BJ (cell line): ENCODE data around the gene DNAAF3. TPM values are rescaled to one million over a fixed set of nuclear protein-coding genes. Genes with fewer than 3 reads are reported as not detected.

Source experiments
- CTCF ChIA-PET: fragments of 350-600 bp; formaldehyde crosslinking; extraction: SDS; loops from one replicate; lab custom pipeline; 2021; ENCODE audit warnings: antibody characterized with exemption, inconsistent platforms; lab: Yijun Ruan, JAX
- POLR2A ChIA-PET: fragments of 300-600 bp; sonication (Branson Sonifier 250); formaldehyde crosslinking; extraction: SDS; loops from one replicate; lab custom pipeline; 2021; ENCODE audit warnings: antibody characterized with exemption; lab: Charles Lee
- DNase-seq: peaks from one replicate; pipeline ENCODE4 v3.0.0-alpha.2; 2011; ENCODE audit warnings: low read depth
- H3K27me3 ChIP-seq: 2 replicates; pipeline ENCODE4 v1.6.0; 2011; ENCODE audit warnings: low read length; ENCODE audit not compliant: control insufficient read depth, insufficient read depth
- H3K36me3 ChIP-seq: 2 replicates; pipeline ENCODE4 v1.5.1; 2011; ENCODE audit warnings: low read length; ENCODE audit not compliant: control insufficient read depth, insufficient read depth
- H3K4me3 ChIP-seq: 2 replicates; pipeline ENCODE4 v1.5.1; 2011; ENCODE audit warnings: low read depth, mild to moderate bottlenecking, control low read depth, low read length
- polyA plus RNA-seq: library from polyadenylated mRNA; depleted of rRNA; stranded (reverse); fragments of >200 nt; gene quantifications from 2 replicates; pipeline ENCODE4 v1.2.3, GENCODE V29; 2011
- TF ChIP-seq, protein P1 (sequence below): IDR thresholded peaks from 2 replicates; pipeline ENCODE4 v1.5.1; 2011; ENCODE audit warnings: low read depth, mild to moderate bottlenecking, control low read depth, inconsistent platforms, low read length, moderate library complexity; ENCODE audit not compliant: insufficient read depth

DNAAF3 gene
- polyA plus RNA-seq, 1 experiment, result 0.39 TPM

DNA sequence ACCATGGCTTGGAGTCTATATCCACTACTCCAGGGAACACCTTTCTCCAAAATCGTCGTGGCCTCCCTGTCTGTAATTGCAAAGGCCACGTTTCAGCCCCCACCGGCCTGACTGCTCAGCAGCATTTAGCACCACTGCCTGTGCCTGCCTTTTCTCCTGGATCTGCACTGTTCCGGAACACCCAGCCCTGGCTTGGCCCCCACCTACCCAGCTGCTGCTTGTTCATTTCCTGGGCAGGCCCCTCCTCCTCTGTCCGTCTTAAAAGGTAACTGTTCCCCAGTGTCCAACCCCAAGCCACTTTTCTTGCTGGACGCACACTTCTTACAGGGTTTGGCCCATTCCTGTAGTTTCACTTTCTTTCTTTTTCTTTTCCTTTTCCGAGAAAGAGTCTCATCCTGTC, 22.2 kb upstream of the DNAAF3 start:
- no peak for DNase-seq
- TF ChIP-seq, protein P1, sequence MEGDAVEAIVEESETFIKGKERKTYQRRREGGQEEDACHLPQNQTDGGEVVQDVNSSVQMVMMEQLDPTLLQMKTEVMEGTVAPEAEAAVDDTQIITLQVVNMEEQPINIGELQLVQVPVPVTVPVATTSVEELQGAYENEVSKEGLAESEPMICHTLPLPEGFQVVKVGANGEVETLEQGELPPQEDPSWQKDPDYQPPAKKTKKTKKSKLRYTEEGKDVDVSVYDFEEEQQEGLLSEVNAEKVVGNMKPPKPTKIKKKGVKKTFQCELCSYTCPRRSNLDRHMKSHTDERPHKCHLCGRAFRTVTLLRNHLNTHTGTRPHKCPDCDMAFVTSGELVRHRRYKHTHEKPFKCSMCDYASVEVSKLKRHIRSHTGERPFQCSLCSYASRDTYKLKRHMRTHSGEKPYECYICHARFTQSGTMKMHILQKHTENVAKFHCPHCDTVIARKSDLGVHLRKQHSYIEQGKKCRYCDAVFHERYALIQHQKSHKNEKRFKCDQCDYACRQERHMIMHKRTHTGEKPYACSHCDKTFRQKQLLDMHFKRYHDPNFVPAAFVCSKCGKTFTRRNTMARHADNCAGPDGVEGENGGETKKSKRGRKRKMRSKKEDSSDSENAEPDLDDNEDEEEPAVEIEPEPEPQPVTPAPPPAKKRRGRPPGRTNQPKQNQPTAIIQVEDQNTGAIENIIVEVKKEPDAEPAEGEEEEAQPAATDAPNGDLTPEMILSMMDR, result no peak
- Histone ChIP-seq H3K27me3 (no peaks in the 10 kb centered on the region; the same call in 1 of the 2 replicates), H3K4me3 (no peak overlapping the region), H3K36me3 (no peaks in the 10 kb centered on the region)
- CTCF ChIA-PET, result no interaction called here
- POLR2A ChIA-PET, result no interaction called here

DNA sequence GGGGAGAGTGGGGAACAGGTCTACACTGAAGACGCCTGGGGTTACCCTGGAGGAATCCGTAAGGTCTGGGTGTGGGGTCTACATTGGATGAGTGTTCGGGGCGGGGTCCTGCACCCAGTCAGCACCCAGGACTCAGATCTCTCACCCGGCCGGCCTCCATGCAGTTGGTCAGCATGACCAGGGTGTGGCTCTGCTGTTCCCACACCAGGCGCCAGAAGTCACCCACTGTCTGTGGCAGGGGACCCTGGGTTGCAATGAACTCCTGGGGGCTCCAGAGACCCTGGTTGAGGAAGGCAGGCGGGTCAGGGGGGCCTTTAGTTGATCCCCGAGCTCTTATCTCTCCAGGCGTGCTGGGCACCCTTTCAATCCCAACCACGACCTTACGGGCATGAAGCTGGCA, 19.7 kb upstream of the DNAAF3 start:
- CTCF ChIA-PET, result no interaction called here
- no peak for DNase-seq
- POLR2A ChIA-PET, result no interaction called here
- Histone ChIP-seq H3K4me3 (no peak overlapping the region), H3K36me3 (no peaks in the 10 kb centered on the region), H3K27me3 (peaks cover 1% of the 10 kb centered on the region; the same call in 1 of the 2 replicates)
- TF ChIP-seq, protein P1, result no peak

DNA sequence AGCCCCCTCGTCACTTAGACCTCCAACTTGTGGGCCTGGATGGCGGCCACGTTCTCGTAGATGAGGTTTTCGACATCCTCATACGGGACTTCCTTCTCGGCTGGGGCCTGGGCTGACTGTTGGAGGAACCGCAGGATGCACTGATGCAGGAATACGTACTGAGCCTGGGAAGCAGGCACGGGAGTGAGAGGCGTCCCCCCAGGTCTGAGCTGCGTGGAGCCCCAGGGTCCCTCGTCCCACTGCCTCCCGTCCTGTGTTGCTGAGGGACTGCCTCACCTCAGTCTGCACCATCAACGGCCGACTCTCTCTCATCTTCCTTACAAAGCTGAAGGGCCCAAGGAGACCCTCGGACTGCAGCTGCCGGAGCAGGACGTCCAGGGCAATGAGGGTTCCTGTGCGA, 15.3 kb upstream of the DNAAF3 start:
- POLR2A ChIA-PET, result no interaction called here
- TF ChIP-seq, protein P1, result no peak
- no peak for DNase-seq
- H3K4me3 ChIP-seq, result no peak overlapping the region
- CTCF ChIA-PET, result no interaction called here
- H3K27me3 ChIP-seq, result peaks cover 3% of the 10 kb centered on the region; the same call in 1 of the 2 replicates
- H3K36me3 ChIP-seq, result no peaks in the 10 kb centered on the region

DNA sequence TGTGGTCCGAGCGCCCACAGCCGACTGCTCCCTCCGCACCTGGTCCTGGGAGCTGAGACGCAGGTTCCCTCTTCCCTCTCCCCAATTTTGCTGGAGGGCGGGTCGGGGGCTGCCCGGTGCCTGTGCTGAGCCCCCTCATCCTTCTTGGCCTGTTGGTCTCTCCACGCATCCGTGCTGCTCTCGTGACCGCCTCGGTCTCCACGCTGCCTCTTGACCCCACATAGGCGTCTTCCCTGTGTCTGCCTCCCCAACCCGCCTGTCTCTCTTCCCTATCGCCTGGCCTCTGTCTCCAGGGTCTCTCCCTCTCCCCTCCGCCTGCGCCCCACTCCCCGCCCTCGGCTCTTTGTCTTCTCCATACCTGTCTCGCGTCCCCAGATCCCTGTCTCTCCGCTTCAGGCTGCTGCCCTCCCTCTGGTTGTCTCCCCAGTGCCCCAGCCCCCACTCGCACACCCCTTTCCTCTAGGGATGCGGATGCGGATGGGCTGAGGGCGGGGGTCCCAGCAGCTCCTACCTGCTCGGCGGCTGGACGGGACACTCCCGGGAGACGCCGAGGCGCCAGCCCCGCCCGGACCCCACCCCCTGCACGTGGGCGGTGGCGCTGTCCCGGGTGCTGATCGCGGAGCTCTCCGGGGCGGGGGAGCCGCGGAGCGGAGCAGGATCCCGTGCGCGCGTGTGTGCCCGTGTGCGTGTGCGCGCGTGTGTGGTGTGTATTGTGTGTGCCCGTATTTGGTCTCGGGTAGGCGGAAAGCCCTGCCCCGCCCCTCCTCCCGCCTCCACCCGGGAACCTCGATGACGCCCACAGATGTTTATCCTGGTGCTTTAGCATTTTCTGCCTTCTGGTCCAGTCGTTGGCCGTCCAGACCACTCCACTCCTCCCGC, 13.4 kb upstream of the DNAAF3 start, which contains the start of gene SYT5:
Gene SYT5 (minus strand): TSS at position 684 of the 879 bp plus-strand sequence. CDS start 1,248 bp downstream, outside the sequence.
- no peaks in the 10 kb centered on the region for H3K36me3 ChIP-seq
- no peak for DNase-seq
- ChIA-PET POLR2A (no interaction called here), CTCF (interaction anchor here (1.0 to 1.2 kb wide), 2 partner anchors 23 to 39 kb away, joined by 3 read pairs; no protein-coding TSS in a partner anchor)
- H3K4me3 ChIP-seq, result peak within 1 kb of the TSS; percentile 36
- peaks cover 3% of the 10 kb centered on the region; the same call in 1 of the 2 replicates for H3K27me3 ChIP-seq
- TF ChIP-seq, protein P1, result no peak
